A549 (cell line): ENCODE results near the gene POMT1. TPM values are rescaled to one million over a fixed set of nuclear protein-coding genes. Genes with fewer than 3 reads are reported as not detected.
"Not testable (repeated sequence)": the region's sequence is repeated elsewhere in the genome, so short reads cannot be mapped to it uniquely, and the experiment has no call there.

Experiments used
- ATAC-seq, 2 experiments: fragments of 200-7000 bp in 1 of 2; fragments of >200 bp in 1 of 2; cut with Nextera tagmentation in 1 of 2; cut with Tn5 transposase in 1 of 2; 3 replicates each; pipeline versions ENCODE4 v1.8.0 to v1.9.1; 2018 to 2020; ENCODE audit warnings: mild to moderate bottlenecking in 1 of 2, moderate library complexity in 1 of 2
- CTCF ChIA-PET: fragments of 300-600 bp; sonication (Branson Sonifier 250); formaldehyde crosslinking; extraction: SDS; loops from one replicate; lab custom pipeline; 2021; ENCODE audit warnings: antibody characterized with exemption, inconsistent platforms; lab: Yijun Ruan, JAX
- POLR2A ChIA-PET: fragments of 350-600 bp; formaldehyde crosslinking; extraction: SDS; loops from one replicate; lab custom pipeline; 2021; ENCODE audit warnings: antibody characterized with exemption, inconsistent platforms; lab: Yijun Ruan, JAX
- DNase-seq, 2 experiments: peaks; one replicate each; pipeline versions ENCODE4 v3.0.0 to v3.0.0-alpha.2; 2011 to 2016; ENCODE audit warnings: low read depth in 1 of 2, low spot score in 1 of 2
- FAIRE-seq: peaks from 2 replicates; lab custom pipeline; 2011; peaks lifted over from hg19 to GRCh38; lab: Jason Lieb, UNC
- H3K27ac ChIP-seq, 2 experiments: fragments of >200 bp; sonication (Bioruptor Twin); formaldehyde crosslinking; 3 replicates each; pipeline ENCODE4 v1.5.1; 2016 to 2017
- H3K4me1 ChIP-seq: fragments of >200 bp; sonication (Bioruptor Twin); formaldehyde crosslinking; 3 replicates; pipeline ENCODE4 v1.6.1; 2016
- H3K4me2 ChIP-seq: fragments of >200 bp; sonication (Bioruptor Twin); formaldehyde crosslinking; 3 replicates; pipeline ENCODE4 v1.6.1; 2016
- H3K4me3 ChIP-seq: fragments of >200 bp; sonication (Bioruptor Twin); formaldehyde crosslinking; 3 replicates; pipeline ENCODE4 v1.5.1; 2016
- H3K9me3 ChIP-seq: fragments of >200 bp; sonication (Bioruptor Twin); formaldehyde crosslinking; 3 replicates; pipeline ENCODE4 v1.6.1; 2016
- CBX8 ChIP-seq: fragments of 200-600 bp; sonication (generic); IDR thresholded peaks from 2 replicates; pipeline ENCODE4 v1.6.1; 2016
- CHD2 ChIP-seq: fragments of 150-350 bp; IDR thresholded peaks from 2 replicates; pipeline ENCODE4 v1.6.1; 2014; ENCODE audit warnings: low read length; ENCODE audit not compliant: partially characterized antibody
- CHD4 ChIP-seq: fragments of 200-600 bp; sonication (generic); IDR thresholded peaks from 2 replicates; pipeline ENCODE4 v1.6.1; 2016; ENCODE audit warnings: antibody characterized with exemption, mild to moderate bottlenecking, borderline replicate concordance
- CTCF ChIP-seq: fragments of >200 bp; sonication (Bioruptor Twin); formaldehyde crosslinking; IDR thresholded peaks from 3 replicates; pipeline ENCODE4 v1.5.1; 2016
- EHMT2 ChIP-seq: fragments of 200-600 bp; sonication (generic); IDR thresholded peaks from 2 replicates; pipeline ENCODE4 v1.6.1; 2016; ENCODE audit warnings: antibody characterized with exemption, low read depth, mild to moderate bottlenecking, moderate library complexity
- ESRRA ChIP-seq: fragments of 150-350 bp; IDR thresholded peaks from 2 replicates; pipeline ENCODE4 v1.6.1; 2014; ENCODE audit warnings: mild to moderate bottlenecking, low read length, borderline replicate concordance
- FOSB ChIP-seq: fragments of 250-450 bp; sonication (Bioruptor Pico); IDR thresholded peaks from 2 replicates; pipeline ENCODE4 v1.5.0; 2020; ENCODE audit warnings: mild to moderate bottlenecking, moderate library complexity
- HES2 ChIP-seq: fragments of >200 bp; sonication (Bioruptor Twin); formaldehyde crosslinking; IDR thresholded peaks from 2 replicates; pipeline ENCODE4 v1.6.1; 2016
- JUN ChIP-seq, 2 experiments: fragments of >200 bp; sonication (Bioruptor Twin); formaldehyde crosslinking; IDR thresholded peaks; 2 replicates in 1 of 2; 3 replicates in 1 of 2; pipeline ENCODE4 v1.6.1; 2016 to 2017
- KDM5A ChIP-seq: fragments of 200-600 bp; sonication (generic); IDR thresholded peaks from 2 replicates; pipeline ENCODE4 v1.6.1; 2016; ENCODE audit warnings: antibody characterized with exemption, mild to moderate bottlenecking
- MAX ChIP-seq: IDR thresholded peaks from 2 replicates; pipeline ENCODE4 v1.6.1; 2012
- MAZ ChIP-seq: fragments of 150-350 bp; IDR thresholded peaks from 2 replicates; pipeline ENCODE4 v1.6.1; 2014; ENCODE audit warnings: antibody characterized with exemption, low read depth, low read length, borderline replicate concordance
- NPAS2 ChIP-seq: fragments of 250-450 bp; sonication (Bioruptor Pico); IDR thresholded peaks from 2 replicates; pipeline ENCODE4 v1.8.0; 2022; ENCODE audit warnings: mild to moderate bottlenecking, moderate library complexity, borderline replicate concordance
- NR3C1 ChIP-seq: fragments of >200 bp; sonication (Bioruptor Twin); formaldehyde crosslinking; IDR thresholded peaks from 3 replicates; pipeline ENCODE4 v1.6.1; 2017
- POLR2A ChIP-seq: IDR thresholded peaks from 2 replicates; pipeline ENCODE4 v1.6.1; 2012; ENCODE audit warnings: mild to moderate bottlenecking, low read length
- POLR2AphosphoS2 ChIP-seq: conservative IDR thresholded peaks from 2 replicates; pipeline ENCODE4 v1.6.1; 2012; ENCODE audit warnings: low read length, improper control_type of control experiment, inconsistent platforms
- RAD21 ChIP-seq, 2 experiments: fragments of >200 bp in 1 of 2; sonication (Bioruptor Twin) in 1 of 2; formaldehyde crosslinking in 1 of 2; IDR thresholded peaks in 1 of 2; conservative IDR thresholded peaks in 1 of 2; 2 replicates in 1 of 2; 3 replicates in 1 of 2; pipeline ENCODE4 v1.6.1; 2012 to 2018; ENCODE audit warnings: inconsistent platforms in 1 of 2
- TFCP2L1 ChIP-seq: fragments of 250-450 bp; sonication (Bioruptor Pico); IDR thresholded peaks from 2 replicates; pipeline ENCODE4 v1.5.0; 2021; ENCODE audit warnings: mild to moderate bottlenecking
- TP53 ChIP-seq: fragments of 250-450 bp; sonication (Bioruptor Pico); IDR thresholded peaks from 2 replicates; pipeline ENCODE4 v1.5.0; 2021; ENCODE audit warnings: mild to moderate bottlenecking, moderate library complexity
- ZNF302 ChIP-seq: fragments of 250-450 bp; sonication (Bioruptor Pico); IDR thresholded peaks from 2 replicates; pipeline ENCODE4 v1.9.0; 2021; ENCODE audit warnings: inconsistent platforms, mild to moderate bottlenecking, moderate library complexity
- ZSCAN20 ChIP-seq: fragments of 250-450 bp; sonication (Bioruptor Pico); IDR thresholded peaks from 2 replicates; pipeline ENCODE4 v1.8.0; 2022; ENCODE audit warnings: mild to moderate bottlenecking, moderate library complexity
- WGBS: methylation state at CpG from one replicate; pipeline ENCODE4 v1.1.6; 2017; ENCODE audit errors: missing lambda C conversion rate; 5-methylcytosine and 5-hydroxymethylcytosine counted together
- polyA minus RNA-seq: library from RNA; depleted of rRNA, polyadenylated mRNA; stranded (reverse); fragments of >200 nt; gene quantifications from 2 replicates; pipeline ENCODE4 v1.2.3, GENCODE V29; 2011; rRNA and poly(A)+ RNA removed
- polyA plus RNA-seq, 4 experiments: library from polyadenylated mRNA; depleted of rRNA in 3 of 4; stranded (reverse); fragments of >200 nt; fragmentation: RNase III in 1 of 4; extraction: RNeasy Plus Mini Kit Qiagen cat#74134 plus additional on column Dnase treatment in 1 of 4; gene quantifications; 2 replicates in 3 of 4; 3 replicates in 1 of 4; pipeline ENCODE4 v1.2.3, GENCODE V29; 2011 to 2017
- TF ChIP-seq, protein P1 (sequence below): fragments of 450-650 bp; IDR thresholded peaks from 2 replicates; pipeline ENCODE4 v1.6.1; 2014; ENCODE audit warnings: antibody characterized with exemption
- TF ChIP-seq, protein P2 (sequence below): IDR thresholded peaks from 2 replicates; pipeline ENCODE4 v1.6.1; 2012; ENCODE audit warnings: low read depth, borderline replicate concordance

Gene POMT1
- polyA plus RNA-seq (2011; rRNA removed) (16.5 and 19.2 TPM in 2 replicates), polyA plus RNA-seq (2017; fragmentation: RNase III; extraction: RNeasy Plus Mini Kit Qiagen cat#74134 plus additional on column Dnase treatment) (17.7 to 19.9 TPM (median 18.4 TPM) in 3 replicates), polyA minus RNA-seq (13.8 and 14.7 TPM in 2 replicates)
- 18.1 and 20.0 TPM in 2 replicates for polyA plus RNA-seq (2012; cell fraction: cytosol; rRNA removed)
- polyA plus RNA-seq (2012; cell fraction: nucleus; rRNA removed), result 110 and 115 TPM in 2 replicates

DNA sequence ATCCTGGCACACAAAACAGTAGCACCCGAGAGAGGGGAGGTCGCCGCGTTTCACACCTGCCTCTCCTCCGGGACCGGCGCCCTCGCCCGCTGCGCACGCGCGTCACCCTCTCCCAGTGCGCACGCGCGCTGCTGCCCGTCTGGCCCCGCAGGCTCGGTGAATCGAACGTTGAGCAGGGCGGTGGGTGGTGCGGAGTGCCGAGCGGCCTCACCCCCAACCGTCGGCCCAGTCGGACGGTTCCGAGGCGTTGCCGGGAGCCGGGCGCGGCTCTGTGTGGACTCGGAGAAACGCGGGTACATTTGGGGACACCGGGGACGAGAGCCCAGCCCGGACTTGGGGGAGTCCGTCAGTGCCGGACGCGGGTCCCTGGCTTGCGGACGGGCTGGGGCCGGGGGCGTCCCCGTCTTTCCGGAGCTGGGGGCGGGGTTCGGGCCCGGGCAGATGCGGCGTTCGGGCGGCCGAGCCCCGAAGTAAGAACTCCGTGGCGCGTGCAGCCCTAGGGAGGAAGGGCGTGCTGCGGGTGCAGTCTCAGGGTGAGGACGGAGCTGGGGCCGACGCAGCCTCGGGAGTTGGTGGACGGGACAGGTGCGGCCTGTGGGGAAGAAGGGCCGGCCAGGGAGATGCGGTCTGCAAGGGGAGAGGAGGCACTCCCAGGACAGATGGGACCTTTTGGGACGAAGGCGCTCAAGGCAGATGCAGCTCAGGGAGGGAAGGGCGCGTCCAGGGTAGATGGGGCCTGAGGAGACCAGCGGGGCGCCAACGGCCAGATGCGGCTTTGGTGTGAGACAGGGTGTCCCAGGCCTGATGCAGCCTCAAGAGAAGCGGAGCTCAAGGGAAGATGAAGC lies at the start of gene POMT1:
Gene POMT1 (plus strand): TSS at position 138 of the 845 bp plus-strand sequence. CDS start 1,301 bp downstream, outside the sequence.
- H3K4me3 ChIP-seq, result peak within 1 kb of the TSS; percentile 68
- CTCF ChIA-PET, result interaction anchor here (0.6 to 2.0 kb wide), 8 partner anchors 13 to 246 kb away, joined by 3 to 7 read pairs (median 5); partner anchors contain the start of gene RAPGEF1
- no peak for FAIRE-seq
- peak within 1 kb of the TSS; percentile 81 for H3K4me2 ChIP-seq
- H3K27ac ChIP-seq, result peak within 1 kb of the TSS; percentile 81 to 94
- H3K9me3 ChIP-seq, result no peaks in the 10 kb centered on the region
- peak; percentile 73 for TF ChIP-seq MAX
- TF ChIP-seq JUN (IDR thresholded peaks at IDR 0.05), result peak; percentile 38 to 70; a peak in 3 of 5 replicates
- TF ChIP-seq POLR2A, result peak; percentile 84
- TF ChIP-seq, protein P1, sequence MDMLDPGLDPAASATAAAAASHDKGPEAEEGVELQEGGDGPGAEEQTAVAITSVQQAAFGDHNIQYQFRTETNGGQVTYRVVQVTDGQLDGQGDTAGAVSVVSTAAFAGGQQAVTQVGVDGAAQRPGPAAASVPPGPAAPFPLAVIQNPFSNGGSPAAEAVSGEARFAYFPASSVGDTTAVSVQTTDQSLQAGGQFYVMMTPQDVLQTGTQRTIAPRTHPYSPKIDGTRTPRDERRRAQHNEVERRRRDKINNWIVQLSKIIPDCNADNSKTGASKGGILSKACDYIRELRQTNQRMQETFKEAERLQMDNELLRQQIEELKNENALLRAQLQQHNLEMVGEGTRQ, result no peak
- TF ChIP-seq, protein P2, sequence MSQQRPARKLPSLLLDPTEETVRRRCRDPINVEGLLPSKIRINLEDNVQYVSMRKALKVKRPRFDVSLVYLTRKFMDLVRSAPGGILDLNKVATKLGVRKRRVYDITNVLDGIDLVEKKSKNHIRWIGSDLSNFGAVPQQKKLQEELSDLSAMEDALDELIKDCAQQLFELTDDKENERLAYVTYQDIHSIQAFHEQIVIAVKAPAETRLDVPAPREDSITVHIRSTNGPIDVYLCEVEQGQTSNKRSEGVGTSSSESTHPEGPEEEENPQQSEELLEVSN, result peak; percentile 84
- TF ChIP-seq TFCP2L1 (CRISPR knock-in tag), result 0 out of 2 replicates have a peak, but pooled peaks have one; percentile 27
- TF ChIP-seq HES2, result no peak
- no peak for TF ChIP-seq KDM5A
- TF ChIP-seq RAD21 (conservative IDR thresholded peaks at IDR 0.05 in 1 of 2, IDR thresholded peaks at IDR 0.05 in 1 of 2), result no peak
- TF ChIP-seq CHD4, result no peak
- H3K4me1 ChIP-seq, result peaks cover 10% of the 10 kb centered on the region; the same call in 2 of the 3 replicates
- peak; percentile 80 to 90 for DNase-seq
- 6% methylated on average over 39 of the region's 83 CpGs for WGBS
- ATAC-seq, result peak; percentile 80 to 88
- POLR2A ChIA-PET, result no interaction called here

- Histone ChIP-seq H3K27ac (no peak overlapping the region), H3K4me3 (no peak overlapping the region), H3K9me3 (no peaks in the 10 kb centered on the region), H3K4me2 (no peak overlapping the region), H3K4me1 (no peaks in the 10 kb centered on the region)
- FAIRE-seq (no peak), DNase-seq (no peak), ATAC-seq (no peak)
- CTCF ChIA-PET, result interaction anchor here (0.6 kb wide), 1 partner anchor 334 kb away, joined by 4 read pairs; no protein-coding TSS in a partner anchor
- POLR2A ChIA-PET, result no interaction called here
- no peak for TF ChIP-seq POLR2A
- no peak for TF ChIP-seq CBX8
- TF ChIP-seq ZNF302, result no peak
- no peak for TF ChIP-seq EHMT2
- no peak for TF ChIP-seq ZSCAN20 (CRISPR knock-in tag)
- no peak for TF ChIP-seq NPAS2
- TF ChIP-seq, protein P2, result no peak
- TF ChIP-seq ESRRA, result no peak
- TF ChIP-seq CTCF, result no peak
- no peak for TF ChIP-seq NR3C1
- no peak for TF ChIP-seq CHD2
- no peak for TF ChIP-seq TP53 (CRISPR knock-in tag)
- no peak for TF ChIP-seq MAZ
- no peak for TF ChIP-seq FOSB (CRISPR knock-in tag)
- TF ChIP-seq KDM5A, result no peak
- TF ChIP-seq POLR2AphosphoS2, result no peak
These were observed 48.7 kb upstream of the POMT1 start for GRCh38 chr9:131454028-131454427.

DNA sequence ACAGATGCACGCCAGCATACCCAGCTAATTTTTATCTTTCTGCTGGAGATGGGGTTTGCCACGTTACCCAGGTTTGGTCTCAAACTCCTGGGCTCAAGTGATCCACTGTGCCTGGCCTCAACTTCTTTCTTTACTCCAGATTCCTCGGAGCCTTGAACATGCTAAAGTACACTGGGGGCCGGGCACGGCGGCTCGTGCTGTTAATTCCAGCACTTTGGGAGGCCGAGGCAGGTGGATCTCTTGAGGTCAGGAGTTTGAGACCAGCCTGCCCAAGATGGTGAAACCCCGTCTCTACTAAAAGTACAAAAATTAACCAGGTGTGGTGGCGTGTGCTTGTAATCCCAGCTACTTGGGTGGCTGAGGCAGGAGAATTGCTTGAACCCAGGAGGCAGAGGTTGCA lies 47.1 kb upstream of the POMT1 start:
- H3K4me1 ChIP-seq, ATAC-seq, H3K4me3 ChIP-seq, H3K4me2 ChIP-seq, POLR2A ChIA-PET, H3K9me3 ChIP-seq, DNase-seq, H3K27ac ChIP-seq, FAIRE-seq: not testable (repeated sequence)
- CTCF ChIA-PET, result interaction anchor here (0.7 to 1.0 kb wide), 3 partner anchors 22 to 917 kb away, joined by 3 to 4 read pairs (median 3); no protein-coding TSS in a partner anchor
- 96% methylated on average over 5 of the region's 10 CpGs for WGBS
